Caco-2 (cell line): ENCODE data around the gene NDUFAF3. TPM values are rescaled to one million over a fixed set of nuclear protein-coding genes. Genes with fewer than 3 reads are reported as not detected.

Experiments used
- BruUV-seq: library from RNA; stranded (reverse); fragments of 400-500 nt; replicated peaks from 2 replicates; lab custom pipeline; 2021; lab: Mats Ljungman, UMichigan
- CTCF ChIA-PET: fragments of 300-600 bp; sonication (Branson Sonifier 250); formaldehyde crosslinking; loops from one replicate; lab custom pipeline; 2022; ENCODE audit warnings: antibody characterized with exemption; lab: Charles Lee
- POLR2A ChIA-PET: fragments of 300-600 bp; sonication (Branson Sonifier 250); formaldehyde crosslinking; loops from one replicate; lab custom pipeline; 2022; ENCODE audit warnings: antibody characterized with exemption; lab: Charles Lee
- DNase-seq, 2 experiments: peaks; one replicate each; pipeline versions ENCODE4 v3.0.0 to v3.0.0-alpha.2; 2020 to 2022
- H3K27me3 ChIP-seq: replicated peaks from 2 replicates; pipeline ENCODE4 v1.6.0; 2011; ENCODE audit warnings: low read length; ENCODE audit not compliant: control insufficient read depth, insufficient read depth
- H3K36me3 ChIP-seq: 2 replicates; pipeline ENCODE4 v1.5.1; 2011; ENCODE audit warnings: low read length; ENCODE audit not compliant: control insufficient read depth, insufficient read depth
- H3K4me1 ChIP-seq: fragments of 250-450 bp; sonication (Bioruptor Pico); 2 replicates; pipeline ENCODE4 v1.5.1; 2020; ENCODE audit warnings: mild to moderate bottlenecking
- H3K4me3 ChIP-seq: 2 replicates; pipeline ENCODE4 v1.5.1; 2011; ENCODE audit warnings: low read depth, mild to moderate bottlenecking, control low read depth, low read length
- H3K9me3 ChIP-seq: fragments of 250-450 bp; sonication (Bioruptor Pico); 2 replicates; pipeline ENCODE4 v1.5.1; 2020; ENCODE audit warnings: mild to moderate bottlenecking, moderate library complexity
- H3K27ac Mint-ChIP-seq: one replicate; pipeline ENCODE4 v1.8.0; 2022; ENCODE audit warnings: mixed read lengths; ENCODE audit not compliant: unreplicated experiment
- H3K27me3 Mint-ChIP-seq: one replicate; pipeline ENCODE4 v1.8.0; 2022; ENCODE audit warnings: mixed read lengths; ENCODE audit not compliant: insufficient read depth, unreplicated experiment
- H3K36me3 Mint-ChIP-seq: one replicate; pipeline ENCODE4 v1.8.0; 2022; ENCODE audit warnings: mild to moderate bottlenecking, mixed read lengths; ENCODE audit not compliant: insufficient read depth, unreplicated experiment
- H3K4me1 Mint-ChIP-seq: one replicate; pipeline ENCODE4 v1.8.0; 2022; ENCODE audit warnings: low read depth, mixed read lengths; ENCODE audit not compliant: unreplicated experiment
- H3K4me3 Mint-ChIP-seq: one replicate; pipeline ENCODE4 v1.8.0; 2022; ENCODE audit warnings: mild to moderate bottlenecking, moderate library complexity, mixed read lengths; ENCODE audit not compliant: unreplicated experiment
- H3K9me3 Mint-ChIP-seq: one replicate; pipeline ENCODE4 v1.8.0; 2022; ENCODE audit warnings: mixed read lengths; ENCODE audit not compliant: unreplicated experiment
- CTCF ChIP-seq, 2 experiments: fragments of 200-600 bp in 1 of 2; IDR thresholded peaks; 1 replicate in 1 of 2; 2 replicates in 1 of 2; pipeline versions ENCODE4 v1.5.1 to v1.8.0; 2011 to 2022; ENCODE audit warnings: antibody characterized with exemption in 1 of 2, control low read depth in 1 of 2, inconsistent platforms in 1 of 2, low read depth in 1 of 2, low read length in 1 of 2, mild to moderate bottlenecking in 1 of 2, moderate library complexity in 1 of 2; ENCODE audit not compliant: insufficient read depth in 1 of 2, severe bottlenecking in 1 of 2, unreplicated experiment in 1 of 2
- intact Hi-C: fragments of 100-400 bp; cut with micrococcal nuclease; formaldehyde crosslinking; loops from one replicate; pipeline ENCODE4 v1.10.0; 2022; ENCODE audit not compliant: unreplicated experiment
- total RNA-seq: library from RNA; stranded (reverse); gene quantifications from 2 replicates; pipeline ENCODE4 v1.2.3, GENCODE V29; 2022

NDUFAF3 gene
- total RNA-seq, 1 experiment from 2014 or later = 68.7 TPM

GRCh38 chr3:48991851-48992545 lies 29.9 kb upstream of the NDUFAF3 start:
- no peaks in the 10 kb centered on the region for H3K27me3 Mint-ChIP-seq
- no peaks in the 10 kb centered on the region for H3K9me3 Mint-ChIP-seq
- H3K36me3 Mint-ChIP-seq = peaks cover 28% of the 10 kb centered on the region
- intact Hi-C loops = no loop called here
- Histone ChIP-seq H3K4me1 (peaks cover 13% of the 10 kb centered on the region), H3K9me3 (no peaks in the 10 kb centered on the region), H3K36me3 (peaks cover 2% of the 10 kb centered on the region; the same call in 1 of the 2 replicates), H3K27me3 (no peaks in the 10 kb centered on the region), H3K4me3 (no peak overlapping the region; the same call in 1 of the 2 replicates)
- no peak for TF ChIP-seq CTCF (IDR thresholded peaks at IDR 0.05; ENCODE audit: insufficient read depth in 1 of 2, low read depth in 1 of 2, low read length in 1 of 2, severe bottlenecking in 1 of 2, unreplicated experiment in 1 of 2)
- DNase-seq = no peak
- peaks cover 13% of the 10 kb centered on the region for H3K4me1 Mint-ChIP-seq
- ChIA-PET POLR2A (interaction anchor here (1.5 kb wide), 1 partner anchor 15 kb away, joined by 9 read pairs; the partner anchor contains the start of gene WDR6), CTCF (interaction anchor here (1.7 kb wide), 1 partner anchor 15 kb away, joined by 5 read pairs; the partner anchor contains the start of gene WDR6)
- H3K4me3 Mint-ChIP-seq = no peak overlapping the region
- BruUV-seq = TSS peak; percentile 37
- no peak overlapping the region for H3K27ac Mint-ChIP-seq

GRCh38 chr3:48993834-48994233 lies 28.1 kb upstream of the NDUFAF3 start:
- Mint-ChIP-seq H3K4me1 (peaks cover 5% of the 10 kb centered on the region), H3K36me3 (peaks cover 26% of the 10 kb centered on the region), H3K27me3 (no peaks in the 10 kb centered on the region), H3K27ac (no peak overlapping the region), H3K4me3 (no peak overlapping the region), H3K9me3 (no peaks in the 10 kb centered on the region)
- Histone ChIP-seq H3K4me3 (no peak overlapping the region), H3K36me3 (peaks cover 2% of the 10 kb centered on the region; the same call in 1 of the 2 replicates), H3K27me3 (no peaks in the 10 kb centered on the region), H3K9me3 (no peaks in the 10 kb centered on the region), H3K4me1 (peaks cover 13% of the 10 kb centered on the region)
- ChIA-PET CTCF (no interaction called here), POLR2A (no interaction called here)
- DNase-seq = no peak
- no peak for TF ChIP-seq CTCF (IDR thresholded peaks at IDR 0.05; ENCODE audit: insufficient read depth in 1 of 2, low read depth in 1 of 2, low read length in 1 of 2, severe bottlenecking in 1 of 2, unreplicated experiment in 1 of 2)
- BruUV-seq = no TSS peak
- intact Hi-C loops = no loop called here

- no peaks in the 10 kb centered on the region for H3K4me1 Mint-ChIP-seq
- no peak overlapping the region for H3K27ac Mint-ChIP-seq
- no peaks in the 10 kb centered on the region for H3K9me3 ChIP-seq
- H3K4me3 ChIP-seq = no peak overlapping the region
- H3K27me3 Mint-ChIP-seq = no peaks in the 10 kb centered on the region
- TF ChIP-seq CTCF (IDR thresholded peaks at IDR 0.05; ENCODE audit: insufficient read depth in 1 of 2, low read depth in 1 of 2, low read length in 1 of 2, severe bottlenecking in 1 of 2, unreplicated experiment in 1 of 2) = no peak
- intact Hi-C loops = no loop called here
- CTCF ChIA-PET = interaction anchor here (2.5 kb wide), 1 partner anchor 9 kb away, joined by 8 read pairs; no protein-coding TSS in a partner anchor
- POLR2A ChIA-PET = interaction anchor here (0.9 kb wide), 1 partner anchor 11 kb away, joined by 3 read pairs; no protein-coding TSS in a partner anchor
- DNase-seq = no peak
- H3K4me3 Mint-ChIP-seq = no peak overlapping the region
- no peaks in the 10 kb centered on the region for H3K27me3 ChIP-seq
- 0 out of 2 replicates have a peak, but pooled peaks cover under 1% of the 10 kb centered on the region for H3K4me1 ChIP-seq
- peaks cover 23% of the 10 kb centered on the region for H3K36me3 Mint-ChIP-seq
- H3K9me3 Mint-ChIP-seq = no peaks in the 10 kb centered on the region
- BruUV-seq = no TSS peak
- peaks cover 2% of the 10 kb centered on the region; the same call in 1 of the 2 replicates for H3K36me3 ChIP-seq
These were observed 25.3 kb upstream of the NDUFAF3 start for GRCh38 chr3:48996640-48997039.
